ENCODE data around the gene CRYAB.

The CRYAB gene

GRCh38 chr11:111930472-111930871 lies 18.9 kb upstream of the CRYAB start:
- Histone ChIP-seq H2AK5ac (ENCODE audit: low read length) (no peak overlapping the region), H4K8ac (ENCODE audit: low read depth, low read length) (no peak overlapping the region), H3K4me3 (ENCODE audit: low read length) (no peak overlapping the region), H3K23ac (ENCODE audit: low read length) (no peak overlapping the region), H3K9ac (ENCODE audit: low read length) (no peak overlapping the region), H3K56ac (ENCODE audit: low read length) (no peak overlapping the region), H3K4ac (ENCODE audit: low read depth, low read length) (no peak overlapping the region), H3K18ac (ENCODE audit: low read length) (no peak overlapping the region), H3K27ac (ENCODE audit: low read depth, low read length) (no peak overlapping the region), H2BK15ac (replicated peaks; ENCODE audit: low read depth) (no peak overlapping the region), H3K4me1 (ENCODE audit: control insufficient read depth, low read depth, low read length) (peaks cover 2% of the 10 kb centered on the region), H2BK5ac (ENCODE audit: low read length) (no peak overlapping the region), H4K5ac (ENCODE audit: low read length) (no peak overlapping the region), H3K4me2 (ENCODE audit: low read length) (no peak overlapping the region), H2BK120ac (ENCODE audit: low read depth, low read length) (no peak overlapping the region), H3K36me3 (ENCODE audit: control insufficient read depth, insufficient read depth, low read length) (no peaks in the 10 kb centered on the region), H3K27me3 (ENCODE audit: insufficient read depth, low read length, poor library complexity) (no peaks in the 10 kb centered on the region), H3K79me1 (ENCODE audit: low read length) (no peaks in the 10 kb centered on the region), H3K79me2 (ENCODE audit: control insufficient read depth, insufficient read depth, low read length) (no peaks in the 10 kb centered on the region)
- WGBS (ENCODE audit: extremely low coverage, insufficient coverage, low lambda C conversion rate), result no CpG with 5 or more reads among the region's 4 CpGs
- no peak for DNase-seq

DNA sequence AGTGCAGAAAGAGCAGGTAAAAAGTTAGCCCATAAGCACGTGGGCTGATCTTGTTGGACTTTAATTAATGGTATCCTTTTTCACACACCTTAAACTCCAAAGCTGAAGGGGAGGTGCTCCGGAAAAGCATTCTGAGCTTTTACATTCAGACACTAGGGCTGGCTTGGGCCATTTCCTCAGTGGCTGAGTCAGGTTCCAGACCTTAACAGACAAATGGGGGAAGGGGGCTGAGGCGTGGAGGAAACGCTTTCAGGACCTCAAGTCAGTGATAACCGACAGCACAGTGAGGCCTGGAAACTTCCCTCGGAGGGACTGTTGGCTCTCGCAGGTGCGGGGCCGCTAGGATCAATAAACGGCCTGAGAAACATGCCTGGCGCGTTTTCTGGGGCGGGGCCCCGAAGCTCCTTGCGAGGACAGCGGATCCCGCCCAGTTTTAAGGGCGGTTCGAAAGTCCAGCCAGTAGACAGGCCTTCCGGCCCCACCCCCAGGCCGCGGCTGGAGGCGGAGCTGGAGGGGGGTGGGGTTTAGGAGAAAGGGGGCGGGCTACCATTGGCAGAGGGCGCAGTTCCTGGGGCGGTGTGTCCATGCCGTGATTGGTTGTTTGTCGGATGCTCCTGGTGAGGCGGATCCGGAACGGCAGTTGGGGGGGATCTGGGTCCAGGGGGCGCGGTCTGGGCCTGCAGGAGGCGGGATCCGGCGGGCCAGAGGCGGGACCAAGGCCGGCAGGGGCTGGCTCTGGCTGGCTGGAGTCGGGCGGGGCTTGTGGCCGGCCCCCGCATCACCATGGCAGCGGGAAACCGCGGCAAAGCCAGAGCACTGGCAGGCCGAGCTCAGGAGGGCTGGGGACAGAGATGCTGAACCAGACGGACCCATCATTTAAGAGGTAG lies 15.2 kb upstream of the CRYAB start:
- H3K23ac ChIP-seq (ENCODE audit: low read length), result no peak overlapping the region
- no peaks in the 10 kb centered on the region for H3K79me1 ChIP-seq (ENCODE audit: low read length)
- H3K36me3 ChIP-seq (ENCODE audit: control insufficient read depth, insufficient read depth, low read length), result no peaks in the 10 kb centered on the region
- peak; percentile 99 for DNase-seq
- H3K27ac ChIP-seq (ENCODE audit: low read depth, low read length), result no peak overlapping the region
- peak overlapping the region; percentile 67 for H3K4me2 ChIP-seq (ENCODE audit: low read length)
- peak overlapping the region; percentile 77 for H3K56ac ChIP-seq (ENCODE audit: low read length)
- WGBS (ENCODE audit: extremely low coverage, insufficient coverage, low lambda C conversion rate), result no CpG with 5 or more reads among the region's 47 CpGs
- H3K9ac ChIP-seq (ENCODE audit: low read length), result peak overlapping the region; percentile 62
- peak overlapping the region; percentile 60 for H3K4ac ChIP-seq (ENCODE audit: low read depth, low read length)
- peak overlapping the region; percentile 14 for H4K8ac ChIP-seq (ENCODE audit: low read depth, low read length)
- no peak overlapping the region for H4K5ac ChIP-seq (ENCODE audit: low read length)
- no peak overlapping the region for H2BK5ac ChIP-seq (ENCODE audit: low read length)
- no peak overlapping the region for H3K18ac ChIP-seq (ENCODE audit: low read length)
- no peak overlapping the region for H2BK15ac ChIP-seq (replicated peaks; ENCODE audit: low read depth)
- peak overlapping the region; percentile 13 for H3K4me3 ChIP-seq (ENCODE audit: low read length)
- no peak overlapping the region for H2BK120ac ChIP-seq (ENCODE audit: low read depth, low read length)
- H3K79me2 ChIP-seq (ENCODE audit: control insufficient read depth, insufficient read depth, low read length), result no peaks in the 10 kb centered on the region
- H3K27me3 ChIP-seq (ENCODE audit: insufficient read depth, low read length, poor library complexity), result no peaks in the 10 kb centered on the region
- H3K4me1 ChIP-seq (ENCODE audit: control insufficient read depth, low read depth, low read length), result peaks cover 2% of the 10 kb centered on the region
- H2AK5ac ChIP-seq (ENCODE audit: low read length), result no peak overlapping the region

- H3K4me3 ChIP-seq (ENCODE audit: low read length), result no peak overlapping the region
- peak overlapping the region; percentile 77 for H3K56ac ChIP-seq (ENCODE audit: low read length)
- H3K79me1 ChIP-seq (ENCODE audit: low read length), result no peaks in the 10 kb centered on the region
- peak overlapping the region; percentile 14 for H4K8ac ChIP-seq (ENCODE audit: low read depth, low read length)
- no peak overlapping the region for H3K4ac ChIP-seq (ENCODE audit: low read depth, low read length)
- no peaks in the 10 kb centered on the region for H3K36me3 ChIP-seq (ENCODE audit: control insufficient read depth, insufficient read depth, low read length)
- no peaks in the 10 kb centered on the region for H3K79me2 ChIP-seq (ENCODE audit: control insufficient read depth, insufficient read depth, low read length)
- H3K23ac ChIP-seq (ENCODE audit: low read length), result no peak overlapping the region
- H4K5ac ChIP-seq (ENCODE audit: low read length), result no peak overlapping the region
- no peak overlapping the region for H3K18ac ChIP-seq (ENCODE audit: low read length)
- no peak overlapping the region for H3K4me2 ChIP-seq (ENCODE audit: low read length)
- no peak for DNase-seq
- H2BK120ac ChIP-seq (ENCODE audit: low read depth, low read length), result no peak overlapping the region
- no peak overlapping the region for H2BK15ac ChIP-seq (replicated peaks; ENCODE audit: low read depth)
- H3K27me3 ChIP-seq (ENCODE audit: insufficient read depth, low read length, poor library complexity), result no peaks in the 10 kb centered on the region
- H3K27ac ChIP-seq (ENCODE audit: low read depth, low read length), result no peak overlapping the region
- no peak overlapping the region for H3K9ac ChIP-seq (ENCODE audit: low read length)
- H2AK5ac ChIP-seq (ENCODE audit: low read length), result no peak overlapping the region
- H3K4me1 ChIP-seq (ENCODE audit: control insufficient read depth, low read depth, low read length), result peaks cover 2% of the 10 kb centered on the region
- H2BK5ac ChIP-seq (ENCODE audit: low read length), result no peak overlapping the region
- WGBS (ENCODE audit: extremely low coverage, insufficient coverage, low lambda C conversion rate), result no CpG with 5 or more reads among the region's 16 CpGs
Observed at GRCh38 chr11:111925953-111926352, 14.4 kb upstream of the CRYAB start.

DNA sequence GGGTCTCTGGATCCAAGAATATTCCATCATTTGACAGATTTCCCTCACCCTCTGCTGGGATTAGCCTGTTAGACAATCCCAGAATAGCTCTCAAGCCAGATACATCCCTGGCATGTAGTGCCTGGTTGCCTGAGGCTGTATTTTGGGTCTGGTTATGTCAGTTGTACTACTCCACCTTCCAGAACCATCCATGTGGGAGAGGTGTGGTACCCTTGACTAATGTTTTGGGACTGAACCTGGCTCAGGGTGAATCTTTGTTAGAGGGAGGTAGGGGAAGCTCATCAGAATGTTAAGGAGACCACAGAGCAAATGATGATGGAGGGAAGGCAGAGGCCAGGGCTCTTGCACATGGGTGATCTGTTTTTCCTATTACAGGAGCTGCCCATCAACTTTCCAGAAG lies 12.4 kb upstream of the CRYAB start:
- Histone ChIP-seq H2BK5ac (ENCODE audit: low read length) (no peak overlapping the region), H4K5ac (ENCODE audit: low read length) (no peak overlapping the region), H3K4me2 (ENCODE audit: low read length) (no peak overlapping the region), H2BK120ac (ENCODE audit: low read depth, low read length) (no peak overlapping the region), H3K27me3 (ENCODE audit: insufficient read depth, low read length, poor library complexity) (no peaks in the 10 kb centered on the region), H3K18ac (ENCODE audit: low read length) (no peak overlapping the region), H2BK15ac (replicated peaks; ENCODE audit: low read depth) (no peak overlapping the region), H4K8ac (ENCODE audit: low read depth, low read length) (peak overlapping the region; percentile 8), H3K79me1 (ENCODE audit: low read length) (no peaks in the 10 kb centered on the region), H3K4me3 (ENCODE audit: low read length) (no peak overlapping the region), H3K9ac (ENCODE audit: low read length) (no peak overlapping the region), H2AK5ac (ENCODE audit: low read length) (no peak overlapping the region), H3K23ac (ENCODE audit: low read length) (no peak overlapping the region), H3K4ac (ENCODE audit: low read depth, low read length) (peak overlapping the region; percentile 22), H3K27ac (ENCODE audit: low read depth, low read length) (no peak overlapping the region), H3K4me1 (ENCODE audit: control insufficient read depth, low read depth, low read length) (peaks cover 2% of the 10 kb centered on the region), H3K79me2 (ENCODE audit: control insufficient read depth, insufficient read depth, low read length) (no peaks in the 10 kb centered on the region), H3K56ac (ENCODE audit: low read length) (peak overlapping the region; percentile 59), H3K36me3 (ENCODE audit: control insufficient read depth, insufficient read depth, low read length) (no peaks in the 10 kb centered on the region)
- no peak for DNase-seq

- H2BK5ac ChIP-seq (ENCODE audit: low read length), result no peak overlapping the region
- H3K27ac ChIP-seq (ENCODE audit: low read depth, low read length), result no peak overlapping the region
- peak overlapping the region; percentile 15 for H4K8ac ChIP-seq (ENCODE audit: low read depth, low read length)
- no peak overlapping the region for H2AK5ac ChIP-seq (ENCODE audit: low read length)
- H3K4me2 ChIP-seq (ENCODE audit: low read length), result no peak overlapping the region
- no peak overlapping the region for H3K18ac ChIP-seq (ENCODE audit: low read length)
- no peaks in the 10 kb centered on the region for H3K79me1 ChIP-seq (ENCODE audit: low read length)
- no peak overlapping the region for H3K56ac ChIP-seq (ENCODE audit: low read length)
- DNase-seq, result peak; percentile 49
- no peak overlapping the region for H2BK15ac ChIP-seq (replicated peaks; ENCODE audit: low read depth)
- H3K36me3 ChIP-seq (ENCODE audit: control insufficient read depth, insufficient read depth, low read length), result no peaks in the 10 kb centered on the region
- H2BK120ac ChIP-seq (ENCODE audit: low read depth, low read length), result no peak overlapping the region
- H3K79me2 ChIP-seq (ENCODE audit: control insufficient read depth, insufficient read depth, low read length), result no peaks in the 10 kb centered on the region
- H3K27me3 ChIP-seq (ENCODE audit: insufficient read depth, low read length, poor library complexity), result no peaks in the 10 kb centered on the region
- no peak overlapping the region for H3K23ac ChIP-seq (ENCODE audit: low read length)
- H3K9ac ChIP-seq (ENCODE audit: low read length), result no peak overlapping the region
- peaks cover 2% of the 10 kb centered on the region for H3K4me1 ChIP-seq (ENCODE audit: control insufficient read depth, low read depth, low read length)
- H3K4me3 ChIP-seq (ENCODE audit: low read length), result no peak overlapping the region
- WGBS (ENCODE audit: extremely low coverage, insufficient coverage, low lambda C conversion rate), result no CpG with 5 or more reads among the region's 5 CpGs
- H4K5ac ChIP-seq (ENCODE audit: low read length), result no peak overlapping the region
- H3K4ac ChIP-seq (ENCODE audit: low read depth, low read length), result peak overlapping the region; percentile 22
Observed at GRCh38 chr11:111923351-111923788, 11.8 kb upstream of the CRYAB start.

DNA sequence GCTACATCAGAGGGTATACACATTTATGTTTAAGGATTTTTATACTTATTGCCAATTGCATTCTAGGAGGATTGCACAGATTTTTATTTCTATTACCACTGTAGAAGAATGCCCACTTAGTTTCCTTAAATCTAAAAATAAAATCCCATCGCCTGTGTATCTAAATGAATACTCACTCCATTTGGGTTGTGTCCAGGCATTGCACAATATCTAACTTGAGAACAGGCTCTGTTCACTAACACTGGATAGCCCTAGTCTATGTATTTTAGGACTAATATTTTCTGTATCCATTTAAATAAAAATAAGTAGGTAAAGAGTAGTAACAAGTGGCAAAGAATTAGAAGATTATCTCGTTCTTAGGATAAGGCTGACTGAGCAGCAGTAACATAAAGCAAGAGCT lies 11.2 kb upstream of the CRYAB start:
- Histone ChIP-seq H2BK120ac (ENCODE audit: low read depth, low read length) (no peak overlapping the region), H2AK5ac (ENCODE audit: low read length) (no peak overlapping the region), H2BK15ac (replicated peaks; ENCODE audit: low read depth) (no peak overlapping the region), H4K8ac (ENCODE audit: low read depth, low read length) (no peak overlapping the region), H2BK5ac (ENCODE audit: low read length) (no peak overlapping the region), H3K56ac (ENCODE audit: low read length) (no peak overlapping the region), H3K36me3 (ENCODE audit: control insufficient read depth, insufficient read depth, low read length) (no peaks in the 10 kb centered on the region), H3K4ac (ENCODE audit: low read depth, low read length) (no peak overlapping the region), H3K27me3 (ENCODE audit: insufficient read depth, low read length, poor library complexity) (no peaks in the 10 kb centered on the region), H3K79me1 (ENCODE audit: low read length) (no peaks in the 10 kb centered on the region), H3K27ac (ENCODE audit: low read depth, low read length) (no peak overlapping the region), H4K5ac (ENCODE audit: low read length) (no peak overlapping the region), H3K18ac (ENCODE audit: low read length) (no peak overlapping the region), H3K23ac (ENCODE audit: low read length) (no peak overlapping the region), H3K4me1 (ENCODE audit: control insufficient read depth, low read depth, low read length) (peaks cover 2% of the 10 kb centered on the region), H3K4me3 (ENCODE audit: low read length) (no peak overlapping the region), H3K9ac (ENCODE audit: low read length) (no peak overlapping the region), H3K4me2 (ENCODE audit: low read length) (no peak overlapping the region), H3K79me2 (ENCODE audit: control insufficient read depth, insufficient read depth, low read length) (no peaks in the 10 kb centered on the region)
- WGBS (ENCODE audit: extremely low coverage, insufficient coverage, low lambda C conversion rate), result no CpG with 5 or more reads among the region's 2 CpGs
- DNase-seq, result no peak
